Natural killer cell treated with Interleukin-12 subunit alpha and Interleukin-12 subunit beta and Interleukin-15 and Interleukin-18, amount 100 ng/mL, for 72 hours (primary cell): ENCODE results near the gene RARRES1. TPM values are rescaled to one million over a fixed set of nuclear protein-coding genes. Genes with fewer than 3 reads are reported as not detected.

Source experiments
- ATAC-seq, 2 donors: fragments of 150-1000 bp; cut with Tn5 transposase in 1 of 2; sonication (Bioruptor Pico), chemical (Tn5 transposase) in 1 of 2; 2 replicates each; pipeline ENCODE4 v1.10.0; 2021
- DNase-seq: peaks from one replicate; pipeline ENCODE4 v3.0.0; 2022; ENCODE audit warnings: low spot score
- H3K27ac Mint-ChIP-seq, 2 donors: 1 replicate in 1 of 2; 2 replicates in 1 of 2; pipeline ENCODE4 v1.8.0; 2022; ENCODE audit warnings: mixed read lengths in 2 of 2, mild to moderate bottlenecking in 1 of 2, moderate library complexity in 1 of 2
- H3K27me3 Mint-ChIP-seq, 2 donors: 1 replicate in 1 of 2; 2 replicates in 1 of 2; pipeline ENCODE4 v1.8.0; 2022; ENCODE audit warnings: mixed read lengths in 2 of 2
- H3K36me3 Mint-ChIP-seq: one replicate; pipeline ENCODE4 v1.8.0; 2022; ENCODE audit warnings: mixed read lengths
- H3K4me1 Mint-ChIP-seq, 2 donors: 1 replicate in 1 of 2; 2 replicates in 1 of 2; pipeline ENCODE4 v1.8.0; 2022; ENCODE audit warnings: low read depth in 2 of 2, mixed read lengths in 2 of 2, mild to moderate bottlenecking in 1 of 2
- H3K4me3 Mint-ChIP-seq: one replicate; pipeline ENCODE4 v1.8.0; 2022; ENCODE audit warnings: mixed read lengths
- H3K9me3 Mint-ChIP-seq: 2 replicates; pipeline ENCODE4 v1.8.0; 2022; ENCODE audit warnings: mixed read lengths
- total RNA-seq, 2 donors: library from RNA; stranded (reverse); gene quantifications; one replicate each; pipeline ENCODE4 v1.2.3, GENCODE V29; 2022

The RARRES1 gene
- total RNA-seq, 2 donors from 2014 or later: not detected

DNA sequence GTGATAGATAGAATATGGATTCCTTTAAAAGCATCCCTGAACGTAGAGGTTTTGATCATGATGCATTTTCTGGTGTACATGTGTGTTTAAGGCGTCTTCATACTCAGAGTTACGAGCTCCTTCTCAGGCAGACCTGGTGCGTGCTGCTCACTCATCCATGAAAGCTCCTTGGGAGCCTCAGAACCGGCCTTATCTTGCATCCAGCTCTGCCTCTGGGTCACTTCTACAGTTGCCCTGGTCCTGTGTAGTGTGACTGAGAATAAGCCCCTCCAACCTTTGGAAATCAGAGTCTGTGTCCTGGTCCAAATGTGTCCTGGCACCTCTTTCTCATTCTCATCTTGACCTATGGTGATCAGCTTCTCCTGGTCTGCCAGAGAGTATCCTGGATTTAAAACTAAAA, 17.3 kb upstream of the RARRES1 start:
- Mint-ChIP-seq H3K27me3 (no peaks in the 10 kb centered on the region), H3K4me1 (no peaks in the 10 kb centered on the region), H3K9me3 (no peaks in the 10 kb centered on the region), H3K4me3 (no peak overlapping the region), H3K36me3 (no peaks in the 10 kb centered on the region), H3K27ac (no peak overlapping the region)
- DNase-seq (no peak), ATAC-seq (no peak)

DNA sequence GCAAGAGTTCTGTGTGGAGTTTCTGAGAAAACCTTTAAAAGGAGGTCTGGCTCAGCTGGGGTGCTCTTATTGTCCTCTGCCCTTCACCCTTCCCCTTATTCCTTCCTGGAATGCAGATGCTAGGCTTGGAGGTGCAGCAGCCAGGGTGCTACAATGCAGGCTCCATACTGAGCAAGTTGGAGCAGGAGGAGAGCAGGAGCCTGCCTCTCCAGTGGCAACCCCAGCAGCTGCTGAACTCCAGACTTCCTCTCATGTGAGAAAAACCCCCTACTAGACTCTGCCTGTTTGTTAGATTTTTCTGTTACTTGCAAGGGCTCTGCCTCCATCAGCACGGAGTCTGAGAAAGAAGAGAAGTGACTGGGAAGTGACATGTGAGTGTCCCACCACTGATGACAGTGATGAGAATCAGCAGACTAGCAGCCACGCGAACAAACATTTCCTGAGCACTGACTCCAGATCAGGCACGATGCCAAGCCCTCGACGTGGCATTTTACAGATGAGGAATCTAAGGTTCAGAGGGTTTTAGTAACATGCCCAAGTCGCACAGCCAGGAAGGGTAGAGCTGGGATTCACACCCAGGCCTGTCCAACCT, 16.1 kb upstream of the RARRES1 start:
- DNase-seq (no peak), ATAC-seq (no peak)
- Mint-ChIP-seq H3K36me3 (no peaks in the 10 kb centered on the region), H3K27ac (no peak overlapping the region), H3K4me1 (no peaks in the 10 kb centered on the region), H3K27me3 (no peaks in the 10 kb centered on the region), H3K9me3 (no peaks in the 10 kb centered on the region), H3K4me3 (no peak overlapping the region)

DNA sequence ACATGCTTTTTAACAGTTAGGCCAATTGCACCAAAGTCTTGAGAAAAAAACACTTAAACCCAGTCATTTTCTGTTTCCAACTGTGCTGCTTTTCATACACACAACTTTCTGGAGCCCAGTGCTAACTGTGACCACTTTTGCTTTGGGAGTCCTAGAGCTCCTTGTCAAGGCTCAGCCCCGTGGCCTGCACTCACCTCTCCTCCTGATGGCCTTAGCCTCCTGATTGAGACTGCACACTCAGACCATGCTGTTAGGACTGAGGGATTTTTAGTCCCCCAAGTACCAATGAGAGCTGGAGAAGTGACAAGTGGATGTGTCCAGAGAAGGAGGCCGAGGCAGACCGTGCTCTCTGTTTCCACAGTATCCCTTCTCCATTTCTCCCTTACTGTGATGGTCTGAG, 15.2 kb upstream of the RARRES1 start:
- no peak for ATAC-seq

DNA sequence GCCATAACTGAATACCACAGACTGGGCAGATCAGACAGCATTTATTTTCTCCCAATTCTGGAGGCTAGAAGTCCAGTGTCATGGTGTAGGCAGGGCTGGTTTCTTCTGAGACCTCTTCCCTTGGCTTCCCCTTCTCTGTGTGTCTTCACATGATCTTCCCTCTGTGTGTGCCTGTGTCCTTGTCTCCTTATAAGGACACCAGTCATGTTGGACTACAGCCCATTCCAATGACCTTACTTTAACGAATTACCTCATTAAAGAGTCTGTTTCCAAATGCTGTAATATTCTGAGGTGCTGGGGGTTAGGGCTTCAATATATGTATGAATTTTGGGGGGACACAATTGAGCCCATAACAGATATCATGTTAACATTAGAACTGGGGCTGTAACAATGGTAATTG, 13.3 kb upstream of the RARRES1 start:
- Mint-ChIP-seq H3K36me3 (no peaks in the 10 kb centered on the region), H3K27ac (no peak overlapping the region), H3K27me3 (no peaks in the 10 kb centered on the region), H3K9me3 (no peaks in the 10 kb centered on the region), H3K4me1 (peaks cover 0 to 7% of the 10 kb centered on the region in 2 donors), H3K4me3 (no peak overlapping the region)
- no peak for ATAC-seq
- no peak for DNase-seq

More for the DNA sequence above, 15.2 kb upstream of the RARRES1 start:
- Mint-ChIP-seq H3K27me3 (no peaks in the 10 kb centered on the region), H3K27ac (no peak overlapping the region), H3K4me3 (no peak overlapping the region), H3K9me3 (no peaks in the 10 kb centered on the region), H3K4me1 (no peaks in the 10 kb centered on the region), H3K36me3 (no peaks in the 10 kb centered on the region)
- DNase-seq: no peak

DNA sequence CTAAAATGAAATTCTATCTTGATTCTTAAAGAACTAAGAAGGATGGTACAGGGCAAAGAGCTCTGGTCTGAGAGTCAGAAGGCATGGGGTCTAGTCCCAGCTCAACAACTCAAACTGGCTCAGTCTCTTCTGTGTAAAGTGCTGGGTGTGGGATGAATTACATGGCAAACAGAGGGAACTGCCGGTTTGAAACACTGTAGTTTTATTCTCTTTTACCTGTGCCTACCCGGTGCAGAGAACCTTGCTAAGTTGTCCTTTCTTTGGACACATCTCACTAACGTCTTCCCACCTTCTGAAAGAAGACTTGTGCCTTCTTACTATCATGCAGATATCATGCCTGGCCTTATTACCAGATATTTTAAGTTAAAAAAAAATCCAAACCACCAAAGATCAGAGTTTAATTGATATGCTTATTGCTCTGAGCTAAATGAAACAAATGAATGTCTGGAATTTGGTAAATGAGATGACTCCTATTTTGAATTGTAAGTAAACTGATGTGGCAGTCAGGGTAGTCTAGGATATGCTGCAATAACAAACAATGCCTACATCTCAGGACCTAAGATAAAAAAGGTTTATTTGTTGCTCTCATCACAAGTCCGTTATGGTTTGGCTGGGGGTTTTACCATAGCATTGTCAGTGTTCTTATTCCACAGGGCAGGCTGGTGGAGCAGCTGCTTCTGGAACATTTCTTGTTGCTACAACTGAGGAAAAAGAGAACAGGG, 12.5 kb upstream of the RARRES1 start:
- H3K27ac Mint-ChIP-seq: no peak overlapping the region
- no peak overlapping the region for H3K4me3 Mint-ChIP-seq
- peaks cover 0 to 7% of the 10 kb centered on the region in 2 donors for H3K4me1 Mint-ChIP-seq
- H3K36me3 Mint-ChIP-seq: no peaks in the 10 kb centered on the region
- no peaks in the 10 kb centered on the region for H3K27me3 Mint-ChIP-seq
- ATAC-seq: no peak
- no peaks in the 10 kb centered on the region for H3K9me3 Mint-ChIP-seq
- DNase-seq: no peak

DNA sequence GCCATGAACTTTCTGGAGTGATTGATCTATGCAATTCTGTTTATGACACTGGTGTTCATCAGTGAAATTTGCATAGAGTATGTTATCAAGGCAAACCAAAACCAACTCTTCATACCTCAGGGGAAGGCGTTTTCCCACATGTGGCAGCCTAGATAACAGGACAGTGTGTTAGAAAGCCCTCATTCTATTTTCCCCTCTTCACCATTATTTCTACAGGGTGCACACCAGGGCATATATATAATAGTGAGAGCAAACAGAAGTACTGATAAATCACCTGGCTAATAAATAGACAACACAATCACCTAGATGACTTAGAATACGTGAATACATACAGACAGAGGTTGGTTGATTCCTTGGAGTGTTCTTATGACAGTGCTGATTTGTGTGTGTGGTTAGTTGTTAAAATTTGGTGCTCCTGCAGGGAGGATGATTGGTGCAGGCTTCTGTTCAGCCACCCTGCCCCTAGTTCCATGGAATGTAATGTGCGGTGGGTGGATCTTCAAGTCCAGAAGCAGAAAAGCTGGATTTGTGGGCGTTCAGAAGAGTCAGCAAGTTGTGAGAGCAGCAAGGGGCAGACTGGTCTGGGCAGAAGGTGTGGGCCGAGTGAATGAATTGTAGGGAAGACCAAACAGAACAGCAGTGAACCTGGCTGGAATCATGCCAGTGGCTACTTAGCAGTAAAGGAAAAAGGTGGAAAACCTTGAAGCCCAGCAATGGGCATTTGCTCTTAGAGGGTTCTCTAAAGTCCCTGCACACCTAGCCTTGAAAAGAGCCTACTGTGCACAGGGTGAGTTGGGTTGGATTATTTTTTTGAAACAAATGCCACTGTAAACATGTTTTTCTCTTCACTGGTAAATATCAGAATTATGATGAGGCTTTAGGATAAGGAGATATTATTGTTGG, 11.7 kb upstream of the RARRES1 start:
- ATAC-seq: no peak
- H3K4me3 Mint-ChIP-seq: no peak overlapping the region
- H3K9me3 Mint-ChIP-seq: no peaks in the 10 kb centered on the region
- H3K36me3 Mint-ChIP-seq: no peaks in the 10 kb centered on the region
- no peak for DNase-seq
- H3K27me3 Mint-ChIP-seq: no peaks in the 10 kb centered on the region
- H3K4me1 Mint-ChIP-seq: peaks cover 0 to 7% of the 10 kb centered on the region in 2 donors
- no peak overlapping the region for H3K27ac Mint-ChIP-seq

DNA sequence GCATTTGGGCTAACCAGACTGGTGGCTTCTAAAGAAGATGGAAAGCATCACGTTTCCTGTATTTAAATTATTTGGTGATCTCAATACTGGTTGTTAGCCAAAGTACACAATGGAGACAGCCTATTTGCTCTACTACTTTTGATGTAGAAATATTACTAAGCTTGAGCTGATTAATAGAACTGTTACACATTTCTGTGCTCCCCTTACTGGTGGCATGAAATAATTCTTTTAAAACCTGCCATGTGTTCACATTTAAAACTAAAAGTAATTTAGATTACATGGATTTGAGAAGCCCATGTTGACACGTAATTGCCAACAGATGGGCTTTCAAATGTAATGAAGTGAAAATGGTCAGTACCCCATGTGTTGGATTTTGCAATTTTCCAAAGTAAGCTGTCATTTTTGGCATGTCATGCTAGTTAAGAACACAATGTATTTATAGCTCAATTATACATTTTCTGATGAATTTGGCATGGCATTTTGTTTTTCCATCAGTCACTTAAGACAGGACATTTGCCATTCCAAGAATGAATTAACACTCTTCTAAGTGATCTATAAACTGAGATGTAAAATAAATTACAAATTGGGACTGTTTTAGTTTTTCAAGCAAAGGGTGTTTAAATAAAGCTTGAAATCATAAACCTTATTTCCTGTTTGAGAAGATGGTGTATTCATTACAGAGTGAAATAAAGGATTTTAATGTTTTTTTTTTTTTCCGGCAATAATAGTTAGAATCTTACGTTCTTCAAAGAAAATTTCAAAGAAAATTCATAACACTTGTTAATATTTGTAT, 10.8 kb upstream of the RARRES1 start:
- no peak overlapping the region for H3K4me3 Mint-ChIP-seq
- no peaks in the 10 kb centered on the region for H3K27me3 Mint-ChIP-seq
- no peaks in the 10 kb centered on the region for H3K9me3 Mint-ChIP-seq
- peaks cover 0 to 7% of the 10 kb centered on the region in 2 donors for H3K4me1 Mint-ChIP-seq
- no peaks in the 10 kb centered on the region for H3K36me3 Mint-ChIP-seq
- ATAC-seq (no peak), DNase-seq (no peak)
- no peak overlapping the region for H3K27ac Mint-ChIP-seq

DNA sequence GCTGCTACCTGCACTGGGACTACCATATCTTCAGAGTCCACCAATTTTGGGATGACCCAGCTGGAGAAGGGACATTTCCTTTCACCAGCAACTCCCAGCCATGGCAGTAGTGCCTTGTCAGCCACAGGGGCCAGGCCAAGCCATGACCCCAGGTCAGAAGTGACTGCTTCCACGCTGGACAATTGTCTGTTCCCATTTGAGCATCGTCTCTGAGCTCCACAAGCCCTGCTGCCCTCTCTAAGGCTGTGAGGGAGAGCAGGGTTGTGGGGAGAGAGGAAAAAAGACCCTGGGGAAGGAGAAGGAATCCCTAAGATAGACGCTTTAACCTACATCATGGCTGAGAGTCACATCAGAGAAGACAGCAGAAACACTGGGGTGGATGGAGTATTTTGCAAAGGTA, 7.4 kb upstream of the RARRES1 start:
- no peak for DNase-seq
- H3K9me3 Mint-ChIP-seq: peaks cover 3% of the 10 kb centered on the region
- no peak for ATAC-seq
- H3K27ac Mint-ChIP-seq: no peak overlapping the region
- H3K36me3 Mint-ChIP-seq: peaks cover 5% of the 10 kb centered on the region
- no peak overlapping the region for H3K4me3 Mint-ChIP-seq
- H3K4me1 Mint-ChIP-seq: peaks cover 0 to 7% of the 10 kb centered on the region in 2 donors
- no peaks in the 10 kb centered on the region for H3K27me3 Mint-ChIP-seq

DNA sequence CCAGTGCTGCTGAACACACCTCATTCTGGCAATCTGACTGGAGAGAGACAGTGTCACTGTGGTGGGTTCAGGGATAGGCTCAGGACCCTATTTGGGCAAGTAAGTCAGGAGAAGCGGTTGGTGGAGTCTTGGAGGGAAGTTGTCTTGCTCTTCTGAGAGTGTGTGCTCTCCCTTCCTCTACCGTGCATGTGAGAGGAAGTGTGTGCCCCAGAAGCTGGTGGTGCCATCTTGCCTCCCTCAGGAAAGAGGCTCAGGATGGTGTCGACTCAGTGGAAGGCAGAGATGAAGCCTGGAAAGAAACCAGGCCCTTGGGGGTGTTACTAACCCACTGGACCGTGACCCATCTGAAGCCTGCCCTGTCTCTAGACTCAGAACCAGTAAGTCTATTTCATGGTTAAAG, 6.8 kb upstream of the RARRES1 start:
- no peak overlapping the region for H3K27ac Mint-ChIP-seq
- no peak overlapping the region for H3K4me3 Mint-ChIP-seq
- ATAC-seq (no peak), DNase-seq (no peak)
- H3K4me1 Mint-ChIP-seq: peaks cover 0 to 7% of the 10 kb centered on the region in 2 donors
- H3K27me3 Mint-ChIP-seq: no peaks in the 10 kb centered on the region
- peaks cover 3% of the 10 kb centered on the region for H3K9me3 Mint-ChIP-seq
- H3K36me3 Mint-ChIP-seq: peaks cover 5% of the 10 kb centered on the region

DNA sequence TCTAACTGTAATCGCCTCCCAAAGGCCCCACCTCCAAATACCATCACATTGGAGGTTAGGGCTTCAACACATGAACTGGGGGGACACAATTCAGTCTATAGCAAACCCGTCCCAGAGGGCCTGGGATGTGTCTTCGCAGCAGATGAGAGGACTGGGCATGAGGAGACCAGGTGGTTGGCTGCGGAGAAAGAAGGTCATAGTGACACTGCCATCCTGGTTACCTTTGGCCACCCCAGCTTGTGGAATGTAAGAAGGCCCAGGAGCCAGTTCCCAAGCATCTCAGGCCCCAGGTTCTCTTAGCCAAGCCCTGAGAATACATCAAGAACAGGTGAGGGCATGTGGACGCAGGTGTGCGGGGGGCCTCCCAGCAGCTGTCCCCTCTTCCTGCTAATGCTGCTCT, 6.4 kb upstream of the RARRES1 start:
- Mint-ChIP-seq H3K4me1 (peaks cover 0 to 7% of the 10 kb centered on the region in 2 donors), H3K27ac (no peak overlapping the region), H3K9me3 (peaks cover 3% of the 10 kb centered on the region), H3K36me3 (peaks cover 5% of the 10 kb centered on the region), H3K27me3 (no peaks in the 10 kb centered on the region), H3K4me3 (no peak overlapping the region)
- ATAC-seq (no peak), DNase-seq (no peak)

DNA sequence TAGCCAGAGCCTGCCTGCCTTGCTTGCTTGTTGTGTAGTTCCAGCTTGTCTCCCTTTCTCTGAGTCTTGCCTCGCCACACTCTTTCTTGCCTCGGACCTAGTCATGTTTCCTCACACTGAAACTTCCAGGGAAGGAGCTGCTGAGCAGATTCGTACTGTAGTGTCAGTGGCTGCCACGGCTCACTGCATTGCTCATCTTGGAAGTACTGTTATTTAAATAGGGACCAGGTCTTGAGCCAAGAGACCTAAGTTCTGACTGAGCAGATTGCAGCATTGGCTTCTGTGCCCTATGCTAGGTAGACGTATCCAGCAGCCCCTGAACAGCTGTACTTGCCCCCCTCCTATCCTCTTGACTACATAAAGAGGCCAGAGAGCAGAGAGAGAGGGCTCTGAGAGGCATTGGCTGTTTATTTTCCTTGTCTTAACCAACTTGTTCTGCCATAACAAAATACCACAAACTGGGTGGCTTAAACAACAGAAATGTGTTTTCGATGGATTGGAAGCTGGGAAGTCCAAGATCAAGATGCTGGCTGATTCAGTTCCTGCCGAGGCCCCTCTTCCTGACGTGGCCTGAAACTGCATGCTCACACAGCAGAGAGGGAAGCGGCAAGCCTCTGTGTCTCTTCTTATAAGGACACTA, 5.8 kb upstream of the RARRES1 start:
- H3K27ac Mint-ChIP-seq: no peak overlapping the region

DNA sequence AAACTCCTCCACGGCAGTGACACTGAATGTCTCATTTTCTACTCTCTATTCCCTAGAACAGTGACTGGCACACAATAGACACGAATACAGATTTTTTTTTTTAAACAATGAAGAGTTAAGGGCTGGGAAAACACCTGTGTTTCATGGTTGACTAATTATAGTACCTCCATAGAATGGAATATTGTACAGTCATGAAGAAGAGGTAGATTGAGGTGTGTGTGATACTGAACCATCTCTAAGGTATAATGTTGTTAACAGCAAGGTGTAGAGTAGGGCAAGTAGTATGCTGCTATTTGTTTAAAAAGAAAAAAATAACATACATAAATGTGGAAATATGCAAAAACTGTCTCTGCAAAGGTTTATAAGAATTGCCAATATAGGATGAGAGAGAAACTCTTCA, 5.2 kb upstream of the RARRES1 start:
- no peaks in the 10 kb centered on the region for H3K27me3 Mint-ChIP-seq
- peaks cover 5% of the 10 kb centered on the region for H3K36me3 Mint-ChIP-seq
- peaks cover 0 to 7% of the 10 kb centered on the region in 2 donors for H3K4me1 Mint-ChIP-seq
- no peak overlapping the region for H3K27ac Mint-ChIP-seq
- H3K9me3 Mint-ChIP-seq: peaks cover 3% of the 10 kb centered on the region
- DNase-seq: no peak
- ATAC-seq: no peak
- no peak overlapping the region for H3K4me3 Mint-ChIP-seq

More for the DNA sequence above, 5.8 kb upstream of the RARRES1 start:
- ATAC-seq (no peak), DNase-seq (no peak)
- peaks cover 3% of the 10 kb centered on the region for H3K9me3 Mint-ChIP-seq
- H3K4me3 Mint-ChIP-seq: no peak overlapping the region
- H3K36me3 Mint-ChIP-seq: peaks cover 5% of the 10 kb centered on the region
- peaks cover 0 to 7% of the 10 kb centered on the region in 2 donors for H3K4me1 Mint-ChIP-seq
- no peaks in the 10 kb centered on the region for H3K27me3 Mint-ChIP-seq
